ENCODE measurements around the gene CDKL5. TPM values are rescaled to one million over a fixed set of nuclear protein-coding genes. Genes with fewer than 3 reads are reported as not detected.

CDKL5 gene
- total and polyA plus RNA-seq, 2 experiments from 2014 or later = 7.5 to 13.7 TPM

- TF ChIP-seq ZNF462 (CRISPR knock-in tag; IDR thresholded peaks at IDR 0.05) = no peak
These were observed 23.0 kb downstream of the CDKL5 start (continued) for GRCh38 chrX:18448416-18448815.

GRCh38 chrX:18449236-18449635, 23.8 kb downstream of the CDKL5 start:
- no peak overlapping the region for H3K4me3 Mint-ChIP-seq
- H3K36me3 Mint-ChIP-seq (ENCODE audit: low read depth) = no peaks in the 10 kb centered on the region
- Histone ChIP-seq H3K79me2 (replicated peaks; ENCODE audit: insufficient read depth) (peaks cover 92% of the 10 kb centered on the region), H2AFZ (no peak overlapping the region), H3K4me2 (no peak overlapping the region), H3K4me1 (ENCODE audit: insufficient read depth) (no peaks in the 10 kb centered on the region; the same call in 1 of the 2 replicates), H3K36me3 (ENCODE audit: insufficient read depth) (no peaks in the 10 kb centered on the region), H4K20me1 (replicated peaks; ENCODE audit: insufficient read depth) (no peaks in the 10 kb centered on the region), H3K27me3 (ENCODE audit: insufficient read depth) (no peaks in the 10 kb centered on the region), H3K9me2 (ENCODE audit: insufficient read depth) (no peaks in the 10 kb centered on the region), H3F3A (replicated peaks; ENCODE audit: low read depth) (no peaks in the 10 kb centered on the region), H3K4me3 (no peak overlapping the region), H3K27ac (ENCODE audit: low read depth) (no peak overlapping the region)
- TF ChIP-seq ZNF114 (CRISPR knock-in tag; IDR thresholded peaks at IDR 0.05) (no peak), EZH2 (IDR thresholded peaks at IDR 0.05; ENCODE audit: low read depth, unreplicated experiment) (no peak)
- H3K4me1 Mint-ChIP-seq = peaks cover 26% of the 10 kb centered on the region
- ATAC-seq (no peak), DNase-seq (ENCODE audit: low spot score) (no peak)
- peaks cover 7% of the 10 kb centered on the region for H3K27me3 Mint-ChIP-seq (ENCODE audit: insufficient read depth, low read depth, poor library complexity)
- H3K9me3 Mint-ChIP-seq = no peaks in the 10 kb centered on the region
- peak overlapping the region; percentile 88 for H3K27ac Mint-ChIP-seq

- no peak overlapping the region for H3K4me2 ChIP-seq
- no peaks in the 10 kb centered on the region; the same call in 1 of the 2 replicates for H3K4me1 ChIP-seq (ENCODE audit: insufficient read depth)
- H3K27me3 Mint-ChIP-seq (ENCODE audit: insufficient read depth, low read depth, poor library complexity) = no peaks in the 10 kb centered on the region
- ATAC-seq (no peak), DNase-seq (ENCODE audit: low spot score) (no peak)
- H3F3A ChIP-seq (replicated peaks; ENCODE audit: low read depth) = no peaks in the 10 kb centered on the region
- peaks cover 75% of the 10 kb centered on the region for H3K79me2 ChIP-seq (replicated peaks; ENCODE audit: insufficient read depth)
- H3K36me3 ChIP-seq (ENCODE audit: insufficient read depth) = no peaks in the 10 kb centered on the region
- H3K4me1 Mint-ChIP-seq = peaks cover 3% of the 10 kb centered on the region; the same call in 1 of the 3 replicates
- no peaks in the 10 kb centered on the region for H3K9me2 ChIP-seq (ENCODE audit: insufficient read depth)
- no peak overlapping the region for H3K27ac Mint-ChIP-seq
- H3K27me3 ChIP-seq (ENCODE audit: insufficient read depth) = no peaks in the 10 kb centered on the region
- H3K27ac ChIP-seq (ENCODE audit: low read depth) = no peak overlapping the region
- H3K9me3 Mint-ChIP-seq = no peaks in the 10 kb centered on the region
- H3K36me3 Mint-ChIP-seq (ENCODE audit: low read depth) = no peaks in the 10 kb centered on the region
- no peak overlapping the region for H3K4me3 ChIP-seq
- H2AFZ ChIP-seq = no peak overlapping the region
- no peaks in the 10 kb centered on the region; the same call in 1 of the 2 replicates for H4K20me1 ChIP-seq (replicated peaks; ENCODE audit: insufficient read depth)
- H3K4me3 Mint-ChIP-seq = no peak overlapping the region
- TF ChIP-seq ZNF462 (CRISPR knock-in tag; IDR thresholded peaks at IDR 0.05) = no peak
- no peak for TF ChIP-seq CREB1 (CRISPR knock-in tag; IDR thresholded peaks at IDR 0.05; ENCODE audit: low read depth)
- no peak for TF ChIP-seq EZH2 (IDR thresholded peaks at IDR 0.05; ENCODE audit: low read depth, unreplicated experiment)
These were observed 30.0 kb downstream of the CDKL5 start for GRCh38 chrX:18455384-18455783.

Data from GM23338 (cell line).